ENCODE data around the gene ANO3. TPM values are rescaled to one million over a fixed set of nuclear protein-coding genes. Genes with fewer than 3 reads are reported as not detected.

The ANO3 gene
- total RNA-seq, 1 experiment from 2014 or later, result not detected

GRCh38 chr11:26335903-26336302 is 4.0 kb downstream of the ANO3 start:
- Histone ChIP-seq H3F3A (ENCODE audit: low read length, unreplicated experiment) (no peaks in the 10 kb centered on the region), H4K20me1 (ENCODE audit: low read length) (no peaks in the 10 kb centered on the region), H3K27ac (ENCODE audit: low read length) (no peak overlapping the region), H3K9me3 (ENCODE audit: low read length) (no peaks in the 10 kb centered on the region), H3K36me3 (ENCODE audit: low read depth, low read length) (no peaks in the 10 kb centered on the region), H3K4me3 (ENCODE audit: low read length) (no peak overlapping the region), H3K4me1 (ENCODE audit: insufficient read depth, low read length) (no peaks in the 10 kb centered on the region), H3K9ac (ENCODE audit: low read length) (no peak overlapping the region), H2AFZ (ENCODE audit: low read length) (no peak overlapping the region), H3K4me2 (ENCODE audit: low read length) (no peak overlapping the region), H3K9me2 (replicated peaks; ENCODE audit: low read length) (no peaks in the 10 kb centered on the region), H3K79me2 (ENCODE audit: low read length) (no peaks in the 10 kb centered on the region), H3K27me3 (ENCODE audit: low read length) (peaks cover 48% of the 10 kb centered on the region)
- DNase-seq (no peak), ATAC-seq (no peak)
- intact Hi-C loops (cut with micrococcal nuclease), result no loop called here
- POLR2A ChIA-PET (ENCODE audit: unreplicated experiment), result no interaction called here
- no TSS peak for BruUV-seq (replicated peaks)
- CTCF ChIA-PET, result interaction anchor here (0.6 kb wide), 1 partner anchor 9 kb away, joined by 4 read pairs; no protein-coding TSS in a partner anchor
- no peak for TF ChIP-seq EZH2phosphoT487 (IDR thresholded peaks at IDR 0.05; ENCODE audit: borderline replicate concordance, low read length)
- TF ChIP-seq, protein P1, sequence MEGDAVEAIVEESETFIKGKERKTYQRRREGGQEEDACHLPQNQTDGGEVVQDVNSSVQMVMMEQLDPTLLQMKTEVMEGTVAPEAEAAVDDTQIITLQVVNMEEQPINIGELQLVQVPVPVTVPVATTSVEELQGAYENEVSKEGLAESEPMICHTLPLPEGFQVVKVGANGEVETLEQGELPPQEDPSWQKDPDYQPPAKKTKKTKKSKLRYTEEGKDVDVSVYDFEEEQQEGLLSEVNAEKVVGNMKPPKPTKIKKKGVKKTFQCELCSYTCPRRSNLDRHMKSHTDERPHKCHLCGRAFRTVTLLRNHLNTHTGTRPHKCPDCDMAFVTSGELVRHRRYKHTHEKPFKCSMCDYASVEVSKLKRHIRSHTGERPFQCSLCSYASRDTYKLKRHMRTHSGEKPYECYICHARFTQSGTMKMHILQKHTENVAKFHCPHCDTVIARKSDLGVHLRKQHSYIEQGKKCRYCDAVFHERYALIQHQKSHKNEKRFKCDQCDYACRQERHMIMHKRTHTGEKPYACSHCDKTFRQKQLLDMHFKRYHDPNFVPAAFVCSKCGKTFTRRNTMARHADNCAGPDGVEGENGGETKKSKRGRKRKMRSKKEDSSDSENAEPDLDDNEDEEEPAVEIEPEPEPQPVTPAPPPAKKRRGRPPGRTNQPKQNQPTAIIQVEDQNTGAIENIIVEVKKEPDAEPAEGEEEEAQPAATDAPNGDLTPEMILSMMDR (conservative IDR thresholded peaks at IDR 0.05; ENCODE audit: low read depth, low read length), result no peak
- TF ChIP-seq EZH2 (IDR thresholded peaks at IDR 0.05; ENCODE audit: low read length, unreplicated experiment), result no peak

DNA sequence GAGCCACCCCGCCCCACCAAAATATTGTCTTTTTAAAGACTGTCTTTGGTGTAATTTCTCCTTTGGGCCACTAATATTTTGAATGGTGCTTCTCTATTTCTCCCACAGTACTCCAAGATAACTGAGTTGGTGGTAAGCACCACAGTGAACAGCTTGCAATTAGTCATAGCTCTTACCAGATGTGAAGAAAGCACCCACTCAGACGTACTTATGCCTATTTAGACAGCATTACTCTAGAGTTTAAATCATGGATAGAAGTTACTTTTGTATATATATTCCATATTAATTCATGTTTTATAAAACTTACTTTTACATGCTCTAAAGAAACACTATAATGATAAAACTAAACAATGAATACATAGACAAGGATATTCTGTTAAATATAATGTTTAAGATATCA is 12.7 kb downstream of the ANO3 start:
- Histone ChIP-seq H3F3A (ENCODE audit: low read length, unreplicated experiment) (no peaks in the 10 kb centered on the region), H3K27ac (ENCODE audit: low read length) (no peak overlapping the region), H3K27me3 (ENCODE audit: low read length) (peaks cover 21% of the 10 kb centered on the region; the same call in 1 of the 2 replicates), H3K36me3 (ENCODE audit: low read depth, low read length) (no peaks in the 10 kb centered on the region), H3K9ac (ENCODE audit: low read length) (no peak overlapping the region), H3K4me2 (ENCODE audit: low read length) (no peak overlapping the region), H2AFZ (ENCODE audit: low read length) (no peak overlapping the region), H3K4me1 (ENCODE audit: insufficient read depth, low read length) (no peaks in the 10 kb centered on the region), H4K20me1 (ENCODE audit: low read length) (no peaks in the 10 kb centered on the region), H3K9me2 (replicated peaks; ENCODE audit: low read length) (no peaks in the 10 kb centered on the region), H3K4me3 (ENCODE audit: low read length) (no peak overlapping the region), H3K79me2 (ENCODE audit: low read length) (no peaks in the 10 kb centered on the region), H3K9me3 (ENCODE audit: low read length) (no peaks in the 10 kb centered on the region)
- no peak for DNase-seq
- CTCF ChIA-PET, result interaction anchor here (0.6 kb wide), 1 partner anchor 9 kb away, joined by 4 read pairs; no protein-coding TSS in a partner anchor
- ATAC-seq, result no peak
- BruUV-seq (replicated peaks), result no TSS peak
- TF ChIP-seq EZH2 (IDR thresholded peaks at IDR 0.05; ENCODE audit: low read length, unreplicated experiment), result no peak
- TF ChIP-seq EZH2phosphoT487 (IDR thresholded peaks at IDR 0.05; ENCODE audit: borderline replicate concordance, low read length), result no peak
- TF ChIP-seq, protein P1 (conservative IDR thresholded peaks at IDR 0.05; ENCODE audit: low read depth, low read length), result no peak
- POLR2A ChIA-PET (ENCODE audit: unreplicated experiment), result no interaction called here
- intact Hi-C loops (cut with micrococcal nuclease), result no loop called here

GRCh38 chr11:26348776-26349175 is 16.8 kb downstream of the ANO3 start:
- no peaks in the 10 kb centered on the region for H4K20me1 ChIP-seq (ENCODE audit: low read length)
- no peak overlapping the region for H3K4me3 ChIP-seq (ENCODE audit: low read length)
- H3K9me3 ChIP-seq (ENCODE audit: low read length), result no peaks in the 10 kb centered on the region
- H3K27me3 ChIP-seq (ENCODE audit: low read length), result peaks cover 9% of the 10 kb centered on the region; the same call in 1 of the 2 replicates
- no peaks in the 10 kb centered on the region for H3K4me1 ChIP-seq (ENCODE audit: insufficient read depth, low read length)
- intact Hi-C loops (cut with micrococcal nuclease), result no loop called here
- H3K9me2 ChIP-seq (replicated peaks; ENCODE audit: low read length), result no peaks in the 10 kb centered on the region
- POLR2A ChIA-PET (ENCODE audit: unreplicated experiment), result no interaction called here
- BruUV-seq (replicated peaks), result no TSS peak
- H2AFZ ChIP-seq (ENCODE audit: low read length), result no peak overlapping the region
- no peaks in the 10 kb centered on the region for H3K79me2 ChIP-seq (ENCODE audit: low read length)
- CTCF ChIA-PET, result no interaction called here
- no peaks in the 10 kb centered on the region for H3F3A ChIP-seq (ENCODE audit: low read length, unreplicated experiment)
- no peaks in the 10 kb centered on the region for H3K36me3 ChIP-seq (ENCODE audit: low read depth, low read length)
- no peak overlapping the region for H3K27ac ChIP-seq (ENCODE audit: low read length)
- TF ChIP-seq, protein P1 (conservative IDR thresholded peaks at IDR 0.05; ENCODE audit: low read depth, low read length), result no peak
- TF ChIP-seq EZH2phosphoT487 (IDR thresholded peaks at IDR 0.05; ENCODE audit: borderline replicate concordance, low read length) (no peak), EZH2 (IDR thresholded peaks at IDR 0.05; ENCODE audit: low read length, unreplicated experiment) (no peak)
- no peak overlapping the region for H3K9ac ChIP-seq (ENCODE audit: low read length)
- H3K4me2 ChIP-seq (ENCODE audit: low read length), result no peak overlapping the region
- DNase-seq, result no peak
- ATAC-seq, result no peak

Data from PC-3 (cell line).